HG03039 (cell line): Measurements from ENCODE around the gene SDHAF3.

Experiments
- ATAC-seq: cut with Tn5 transposase; IDR thresholded peaks from one replicate; pipeline ENCODE4 v1.9.1; 2021; ENCODE audit warnings: mild to moderate bottlenecking, moderate library complexity; ENCODE audit not compliant: unreplicated experiment

Gene SDHAF3

GRCh38 chr7:97215556-97215955 lies 98.1 kb downstream of the SDHAF3 start:
- ATAC-seq = no peak

DNA sequence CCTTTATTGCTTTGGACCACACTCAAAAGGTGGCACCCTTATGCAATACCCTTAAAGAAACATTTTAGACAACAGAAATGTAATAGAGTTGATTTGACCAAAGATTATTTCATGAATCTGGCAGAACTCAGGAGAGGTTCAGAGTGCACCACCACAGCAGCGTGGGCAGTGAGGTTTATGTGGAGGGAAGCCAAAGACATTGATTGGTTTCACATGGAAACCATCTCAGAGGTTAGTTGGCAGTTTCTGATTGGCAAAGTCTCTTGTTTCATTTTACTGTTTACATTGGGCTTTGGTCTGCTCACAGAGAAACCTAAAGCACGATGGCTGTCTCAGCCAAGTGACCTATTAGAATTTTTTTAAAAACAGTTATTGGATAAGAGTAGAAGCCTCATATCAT lies 101.3 kb downstream of the SDHAF3 start:
- no peak for ATAC-seq

DNA sequence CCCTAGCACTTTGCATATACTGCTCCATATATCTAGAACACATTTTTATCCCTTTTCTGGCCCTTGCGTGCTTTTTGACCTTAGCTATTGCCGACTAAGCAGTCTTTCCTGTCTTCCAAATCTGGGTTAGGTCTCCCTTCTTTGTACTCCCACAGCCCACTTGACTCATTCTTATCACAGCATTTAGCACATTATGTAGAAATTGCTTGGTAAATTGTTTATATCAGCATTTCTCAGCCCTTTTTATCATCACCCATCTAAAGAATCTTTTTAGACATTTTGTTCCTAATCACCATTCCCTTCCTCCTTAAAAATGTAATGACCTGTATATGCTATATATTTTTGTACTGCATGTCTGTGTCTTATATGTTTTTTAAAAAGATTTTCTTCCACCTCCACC lies 101.7 kb downstream of the SDHAF3 start:
- no peak for ATAC-seq

DNA sequence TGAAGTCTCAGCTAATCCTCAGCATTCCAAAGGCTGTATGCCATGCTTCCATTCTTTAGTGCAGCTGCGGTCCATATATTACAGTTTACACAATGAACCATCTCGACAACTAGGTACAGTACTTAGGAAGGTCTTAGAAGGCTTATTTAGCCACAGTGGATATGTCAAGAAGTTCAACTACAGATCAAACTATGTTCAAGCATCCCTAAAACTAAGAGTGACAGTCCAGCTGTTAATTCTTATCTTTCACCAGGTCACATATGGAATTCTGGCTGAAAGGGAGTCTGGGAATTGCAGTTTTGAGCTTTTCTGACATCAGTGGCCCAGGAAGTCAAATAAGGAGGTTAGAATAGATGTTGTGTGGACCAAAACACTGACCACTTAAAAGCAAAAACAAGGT lies 106.8 kb downstream of the SDHAF3 start:
- no peak for ATAC-seq

GRCh38 chr7:97226541-97226940 lies 109.0 kb downstream of the SDHAF3 start:
- ATAC-seq = no peak
